ENCODE results near the gene EFCAB11. TPM values are rescaled to one million over a fixed set of nuclear protein-coding genes. Genes with fewer than 3 reads are reported as not detected.

Gene EFCAB11
- total and polyA plus RNA-seq, 3 experiments from 2014 or later = 2.0 to 12.1 (median 9.8) TPM

- Mint-ChIP-seq H3K36me3 (peaks cover 1 to 9% (median 2%) of the 10 kb centered on the region in 3 donors), H3K9me3 (peaks cover 1 to 8% (median 5%) of the 10 kb centered on the region in 5 donors), H3K27me3 (no peaks in the 10 kb centered on the region), H3K4me1 (no peaks in the 10 kb centered on the region), H3K27ac (no peak overlapping the region), H3K4me3 (no peak overlapping the region)
- no peak overlapping the region for H3K27ac ChIP-seq (ENCODE audit: low read depth, low read length)
- no peaks in the 10 kb centered on the region for H3K36me3 ChIP-seq (ENCODE audit: insufficient read depth, low read length)
- POLR2A ChIA-PET = no interaction called here
- no peak overlapping the region for H3K4me3 ChIP-seq (ENCODE audit: low read length)
- H3K27me3 ChIP-seq (ENCODE audit: insufficient read depth, low read length, poor library complexity, severe bottlenecking) = no peaks in the 10 kb centered on the region
- no peaks in the 10 kb centered on the region for H3K4me1 ChIP-seq (ENCODE audit: insufficient read depth, low read length)
- no peaks in the 10 kb centered on the region for H3K9me3 ChIP-seq (ENCODE audit: low read length)
- CTCF ChIA-PET = no interaction called here
- no peak for DNase-seq
Observed at GRCh38 chr14:89869606-89870005, 84.9 kb downstream of the EFCAB11 start.

GRCh38 chr14:89866458-89866857 lies 88.1 kb downstream of the EFCAB11 start:
- H3K27me3 ChIP-seq (ENCODE audit: insufficient read depth, low read length, poor library complexity, severe bottlenecking) = no peaks in the 10 kb centered on the region
- no peaks in the 10 kb centered on the region for H3K4me1 Mint-ChIP-seq
- no peak overlapping the region for H3K27ac ChIP-seq (ENCODE audit: low read depth, low read length)
- H3K27me3 Mint-ChIP-seq = no peaks in the 10 kb centered on the region
- POLR2A ChIA-PET = no interaction called here
- H3K36me3 ChIP-seq (ENCODE audit: insufficient read depth, low read length) = no peaks in the 10 kb centered on the region
- H3K4me3 Mint-ChIP-seq = no peak overlapping the region
- no peak overlapping the region for H3K27ac Mint-ChIP-seq
- no peaks in the 10 kb centered on the region for H3K4me1 ChIP-seq (ENCODE audit: insufficient read depth, low read length)
- DNase-seq = no peak
- H3K9me3 ChIP-seq (ENCODE audit: low read length) = no peaks in the 10 kb centered on the region
- CTCF ChIA-PET = no interaction called here
- no peak overlapping the region for H3K4me3 ChIP-seq (ENCODE audit: low read length)
- H3K36me3 Mint-ChIP-seq = peaks cover 0 to 3% (median 3%) of the 10 kb centered on the region in 3 donors
- H3K9me3 Mint-ChIP-seq = peaks cover 3 to 6% (median 3%) of the 10 kb centered on the region in 5 donors

DNA sequence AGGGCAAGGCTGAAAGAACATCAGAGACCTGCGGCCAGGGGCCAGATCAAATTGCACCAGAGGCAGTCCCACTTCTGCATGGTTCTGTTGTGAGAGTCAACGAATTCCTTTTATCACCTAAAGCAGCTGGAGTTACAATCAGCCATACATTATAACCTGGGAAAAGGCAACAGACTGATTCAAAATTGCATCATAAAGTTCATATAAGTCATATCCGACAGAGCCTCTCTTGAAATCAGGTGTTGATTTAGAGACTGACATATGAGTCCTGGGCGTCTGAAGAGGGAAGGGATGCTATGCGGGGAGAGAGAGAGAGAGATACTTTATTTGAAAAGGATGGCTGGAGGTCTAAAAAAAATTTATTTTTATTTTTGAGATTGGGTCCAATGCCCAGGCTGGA lies 89.4 kb downstream of the EFCAB11 start:
- Histone ChIP-seq H3K27ac (ENCODE audit: low read depth, low read length) (no peak overlapping the region), H3K9me3 (ENCODE audit: low read length) (no peaks in the 10 kb centered on the region), H3K27me3 (ENCODE audit: insufficient read depth, low read length, poor library complexity, severe bottlenecking) (no peaks in the 10 kb centered on the region), H3K4me1 (ENCODE audit: insufficient read depth, low read length) (no peaks in the 10 kb centered on the region), H3K4me3 (ENCODE audit: low read length) (no peak overlapping the region), H3K36me3 (ENCODE audit: insufficient read depth, low read length) (no peaks in the 10 kb centered on the region)
- CTCF ChIA-PET = interaction anchor here (0.6 kb wide), 1 partner anchor 1195 kb away, joined by 3 read pairs; no protein-coding TSS in a partner anchor
- no peak for DNase-seq
- Mint-ChIP-seq H3K36me3 (peaks cover 0 to 9% (median 5%) of the 10 kb centered on the region in 3 donors), H3K4me3 (no peak overlapping the region), H3K4me1 (no peaks in the 10 kb centered on the region), H3K27me3 (no peaks in the 10 kb centered on the region), H3K27ac (no peak overlapping the region), H3K9me3 (peaks cover 3 to 9% (median 5%) of the 10 kb centered on the region in 5 donors)
- POLR2A ChIA-PET = no interaction called here

DNA sequence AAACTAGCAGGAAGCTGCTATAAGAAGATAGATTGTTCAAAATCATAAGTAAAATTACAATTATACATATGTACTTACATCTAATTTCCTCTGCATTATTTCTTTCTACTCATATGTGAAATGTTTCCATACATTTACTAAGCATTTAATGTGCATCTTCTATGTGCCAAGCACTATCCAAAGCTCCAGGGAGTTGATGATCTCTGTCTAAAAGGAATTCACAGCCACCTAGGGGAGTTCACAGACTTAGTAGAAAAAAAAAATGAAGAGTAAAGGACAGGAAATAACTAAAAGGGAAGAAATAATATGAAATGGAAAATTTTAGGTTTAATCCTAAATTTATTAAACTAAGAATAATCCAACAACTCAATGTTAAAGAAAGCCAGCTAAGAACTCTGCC lies 91.7 kb downstream of the EFCAB11 start:
- H3K4me3 Mint-ChIP-seq = no peak overlapping the region
- Histone ChIP-seq H3K27me3 (ENCODE audit: insufficient read depth, low read length, poor library complexity, severe bottlenecking) (no peaks in the 10 kb centered on the region), H3K36me3 (ENCODE audit: insufficient read depth, low read length) (no peaks in the 10 kb centered on the region), H3K4me3 (ENCODE audit: low read length) (no peak overlapping the region), H3K9me3 (ENCODE audit: low read length) (no peaks in the 10 kb centered on the region), H3K27ac (ENCODE audit: low read depth, low read length) (no peak overlapping the region), H3K4me1 (ENCODE audit: insufficient read depth, low read length) (no peaks in the 10 kb centered on the region)
- CTCF ChIA-PET = interaction anchor here (1.2 kb wide), 1 partner anchor 9 kb away, joined by 3 read pairs; no protein-coding TSS in a partner anchor
- H3K9me3 Mint-ChIP-seq = peaks cover 3 to 9% (median 5%) of the 10 kb centered on the region in 5 donors
- no peak for DNase-seq
- no peaks in the 10 kb centered on the region for H3K4me1 Mint-ChIP-seq
- peaks cover 0 to 2% of the 10 kb centered on the region in 2 donors for H3K27me3 Mint-ChIP-seq
- peaks cover 0 to 9% (median 5%) of the 10 kb centered on the region in 3 donors for H3K36me3 Mint-ChIP-seq
- POLR2A ChIA-PET = no interaction called here
- no peak overlapping the region for H3K27ac Mint-ChIP-seq

DNA sequence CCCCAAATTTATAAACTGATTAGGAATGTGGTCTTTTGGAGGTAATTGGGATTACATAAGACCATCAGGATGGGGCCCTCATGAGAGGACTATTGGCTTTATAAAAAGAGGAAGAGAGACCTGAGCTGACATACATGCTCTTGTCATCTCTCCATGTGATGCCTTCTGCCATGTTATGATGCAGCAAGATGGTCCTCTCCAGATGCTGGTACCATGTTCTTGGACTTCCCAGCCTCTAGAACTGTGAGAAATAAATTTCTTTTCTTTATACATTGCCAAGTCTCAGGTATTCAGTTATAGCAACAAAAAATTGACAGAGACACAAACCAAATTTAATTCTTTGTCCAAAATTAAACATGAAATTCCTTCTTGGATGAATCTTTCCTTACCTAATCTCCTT lies 92.9 kb downstream of the EFCAB11 start:
- no peak overlapping the region for H3K27ac Mint-ChIP-seq

DNA sequence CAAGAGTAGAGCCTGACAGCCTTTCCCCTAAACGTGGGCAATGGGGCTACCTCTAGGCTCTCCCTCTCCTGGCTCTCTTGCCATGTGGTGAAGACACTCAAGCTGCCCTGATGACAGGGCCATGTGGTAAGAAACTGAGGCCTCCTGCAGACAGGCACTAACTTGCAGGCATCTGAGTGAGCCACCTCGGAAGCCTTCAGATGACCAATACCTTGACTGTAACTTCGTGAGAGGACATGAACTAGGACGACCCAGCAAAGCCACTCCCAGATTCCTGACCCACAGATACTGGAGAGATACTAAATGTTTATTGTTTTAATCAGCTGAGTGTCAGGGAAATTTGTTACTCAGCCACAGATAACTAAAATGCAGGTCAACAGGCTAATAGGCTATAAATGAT lies 96.4 kb downstream of the EFCAB11 start:
- Histone ChIP-seq H3K27me3 (ENCODE audit: insufficient read depth, low read length, poor library complexity, severe bottlenecking) (no peaks in the 10 kb centered on the region), H3K4me1 (ENCODE audit: insufficient read depth, low read length) (no peaks in the 10 kb centered on the region), H3K27ac (ENCODE audit: low read depth, low read length) (no peak overlapping the region), H3K9me3 (ENCODE audit: low read length) (no peaks in the 10 kb centered on the region), H3K4me3 (ENCODE audit: low read length) (no peak overlapping the region), H3K36me3 (ENCODE audit: insufficient read depth, low read length) (no peaks in the 10 kb centered on the region)
- ChIA-PET CTCF (no interaction called here), POLR2A (no interaction called here)
- Mint-ChIP-seq H3K36me3 (peaks cover 0 to 6% (median 5%) of the 10 kb centered on the region in 3 donors), H3K27me3 (peaks cover 0 to 2% of the 10 kb centered on the region in 2 donors), H3K4me1 (no peaks in the 10 kb centered on the region), H3K27ac (no peak overlapping the region), H3K4me3 (no peak overlapping the region), H3K9me3 (peaks cover 0 to 6% (median 3%) of the 10 kb centered on the region in 5 donors)
- DNase-seq = no peak

More for the DNA sequence above, 92.9 kb downstream of the EFCAB11 start:
- Histone ChIP-seq H3K27me3 (ENCODE audit: insufficient read depth, low read length, poor library complexity, severe bottlenecking) (no peaks in the 10 kb centered on the region), H3K4me3 (ENCODE audit: low read length) (no peak overlapping the region), H3K4me1 (ENCODE audit: insufficient read depth, low read length) (no peaks in the 10 kb centered on the region), H3K27ac (ENCODE audit: low read depth, low read length) (no peak overlapping the region), H3K9me3 (ENCODE audit: low read length) (no peaks in the 10 kb centered on the region), H3K36me3 (ENCODE audit: insufficient read depth, low read length) (no peaks in the 10 kb centered on the region)
- ChIA-PET CTCF (no interaction called here), POLR2A (no interaction called here)
- Mint-ChIP-seq H3K9me3 (peaks cover 0 to 6% (median 3%) of the 10 kb centered on the region in 5 donors), H3K27me3 (peaks cover 0 to 2% of the 10 kb centered on the region in 2 donors), H3K4me1 (no peaks in the 10 kb centered on the region), H3K36me3 (peaks cover 0 to 9% (median 5%) of the 10 kb centered on the region in 3 donors), H3K4me3 (no peak overlapping the region)
- DNase-seq = no peak

GRCh38 chr14:89856871-89857345 lies 97.6 kb downstream of the EFCAB11 start:
- H3K27ac ChIP-seq (ENCODE audit: low read depth, low read length) = no peak overlapping the region
- CTCF ChIA-PET = no interaction called here
- no peak for DNase-seq
- H3K9me3 Mint-ChIP-seq = peaks cover 0 to 6% (median 0%) of the 10 kb centered on the region in 5 donors
- H3K27me3 Mint-ChIP-seq = peaks cover 0 to 2% of the 10 kb centered on the region in 2 donors
- H3K4me3 Mint-ChIP-seq = no peak overlapping the region
- peaks cover 0 to 6% (median 3%) of the 10 kb centered on the region in 3 donors for H3K36me3 Mint-ChIP-seq
- no peak overlapping the region for H3K4me3 ChIP-seq (ENCODE audit: low read length)
- no peaks in the 10 kb centered on the region for H3K4me1 ChIP-seq (ENCODE audit: insufficient read depth, low read length)
- H3K36me3 ChIP-seq (ENCODE audit: insufficient read depth, low read length) = no peaks in the 10 kb centered on the region
- POLR2A ChIA-PET = no interaction called here
- H3K27ac Mint-ChIP-seq = no peak overlapping the region
- no peaks in the 10 kb centered on the region for H3K9me3 ChIP-seq (ENCODE audit: low read length)
- no peaks in the 10 kb centered on the region for H3K4me1 Mint-ChIP-seq
- no peaks in the 10 kb centered on the region for H3K27me3 ChIP-seq (ENCODE audit: insufficient read depth, low read length, poor library complexity, severe bottlenecking)

GRCh38 chr14:89855961-89856656 lies 98.4 kb downstream of the EFCAB11 start:
- CTCF ChIA-PET = no interaction called here
- POLR2A ChIA-PET = no interaction called here

More at GRCh38 chr14:89855961-89856656, 98.4 kb downstream of the EFCAB11 start:
- Histone ChIP-seq H3K27ac (ENCODE audit: low read depth, low read length) (no peak overlapping the region), H3K4me1 (ENCODE audit: insufficient read depth, low read length) (no peaks in the 10 kb centered on the region), H3K27me3 (ENCODE audit: insufficient read depth, low read length, poor library complexity, severe bottlenecking) (no peaks in the 10 kb centered on the region), H3K36me3 (ENCODE audit: insufficient read depth, low read length) (no peaks in the 10 kb centered on the region), H3K4me3 (ENCODE audit: low read length) (no peak overlapping the region), H3K9me3 (ENCODE audit: low read length) (no peaks in the 10 kb centered on the region)
- Mint-ChIP-seq H3K36me3 (peaks cover 0 to 3% (median 2%) of the 10 kb centered on the region in 3 donors), H3K4me3 (no peak overlapping the region), H3K27me3 (peaks cover 0 to 2% of the 10 kb centered on the region in 2 donors), H3K4me1 (no peaks in the 10 kb centered on the region), H3K9me3 (peaks cover 0 to 2% (median 0%) of the 10 kb centered on the region in 5 donors), H3K27ac (no peak overlapping the region)
- DNase-seq = no peak
